Activated naive CD4-positive, alpha-beta T cell treated with anti-CD3 and anti-CD28 coated beads, Interleukin-2, amount 10 ng/mL, durations not matched to agents 7 days and 5 days (primary cell): Measurements from ENCODE around the gene GPT2.
"Not testable (repeated sequence)": the region's sequence is repeated elsewhere in the genome, so short reads cannot be mapped to it uniquely, and the experiment has no call there.

Experiments
- CTCF ChIA-PET: fragments of 350-600 bp; sonication (Branson Sonifier 250); formaldehyde crosslinking; loops from one replicate; lab custom pipeline; 2021; ENCODE audit warnings: antibody characterized with exemption; lab: Charles Lee
- DNase-seq: peaks from one replicate; pipeline ENCODE4 v3.0.0-alpha.2; 2020
- H3K27ac Mint-ChIP-seq: one replicate; pipeline ENCODE4 v1.8.0; 2021; ENCODE audit warnings: mild to moderate bottlenecking, moderate library complexity, mixed read lengths
- H3K27me3 Mint-ChIP-seq: one replicate; pipeline ENCODE4 v1.8.0; 2021; ENCODE audit warnings: mild to moderate bottlenecking, mixed read lengths
- H3K36me3 Mint-ChIP-seq: one replicate; pipeline ENCODE4 v1.8.0; 2021; ENCODE audit warnings: mixed read lengths
- H3K4me1 Mint-ChIP-seq: one replicate; pipeline ENCODE4 v1.8.0; 2021; ENCODE audit warnings: mixed read lengths
- H3K4me3 Mint-ChIP-seq: one replicate; pipeline ENCODE4 v1.8.0; 2021; ENCODE audit warnings: mild to moderate bottlenecking, moderate library complexity, mixed read lengths
- H3K9me3 Mint-ChIP-seq: one replicate; pipeline ENCODE4 v1.8.0; 2021; ENCODE audit warnings: mixed read lengths

Gene GPT2

DNA sequence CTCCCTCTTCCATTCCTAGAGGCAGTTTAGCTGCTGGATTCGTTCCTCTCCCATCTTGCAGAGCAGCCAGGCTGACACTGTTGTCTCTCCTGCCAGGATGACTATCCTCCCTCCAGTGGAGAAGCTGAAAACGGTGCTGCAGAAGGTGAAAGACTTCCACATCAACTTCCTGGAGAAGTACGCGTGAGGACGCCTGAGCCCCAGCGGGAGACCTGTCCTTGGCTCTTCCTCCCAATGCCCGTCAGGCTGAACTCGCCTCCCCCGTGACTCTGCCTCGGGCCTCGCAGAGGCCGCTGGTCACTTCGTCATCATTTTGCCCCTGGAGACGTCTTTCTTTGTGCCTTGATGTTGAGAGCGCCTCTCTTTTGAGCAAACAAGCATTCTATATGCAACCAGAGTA is 44.6 kb downstream of the GPT2 start:
- H3K4me1 Mint-ChIP-seq, result no peaks in the 10 kb centered on the region
- H3K27ac Mint-ChIP-seq, result no peak overlapping the region
- CTCF ChIA-PET, result interaction anchor here (0.6 to 2.0 kb wide), 7 partner anchors 12 to 255 kb away, joined by 3 to 8 read pairs (median 4); no protein-coding TSS in a partner anchor
- DNase-seq, result no peak
- no peaks in the 10 kb centered on the region for H3K9me3 Mint-ChIP-seq
- no peaks in the 10 kb centered on the region for H3K27me3 Mint-ChIP-seq
- no peak overlapping the region for H3K4me3 Mint-ChIP-seq
- peaks cover 1% of the 10 kb centered on the region for H3K36me3 Mint-ChIP-seq

DNA sequence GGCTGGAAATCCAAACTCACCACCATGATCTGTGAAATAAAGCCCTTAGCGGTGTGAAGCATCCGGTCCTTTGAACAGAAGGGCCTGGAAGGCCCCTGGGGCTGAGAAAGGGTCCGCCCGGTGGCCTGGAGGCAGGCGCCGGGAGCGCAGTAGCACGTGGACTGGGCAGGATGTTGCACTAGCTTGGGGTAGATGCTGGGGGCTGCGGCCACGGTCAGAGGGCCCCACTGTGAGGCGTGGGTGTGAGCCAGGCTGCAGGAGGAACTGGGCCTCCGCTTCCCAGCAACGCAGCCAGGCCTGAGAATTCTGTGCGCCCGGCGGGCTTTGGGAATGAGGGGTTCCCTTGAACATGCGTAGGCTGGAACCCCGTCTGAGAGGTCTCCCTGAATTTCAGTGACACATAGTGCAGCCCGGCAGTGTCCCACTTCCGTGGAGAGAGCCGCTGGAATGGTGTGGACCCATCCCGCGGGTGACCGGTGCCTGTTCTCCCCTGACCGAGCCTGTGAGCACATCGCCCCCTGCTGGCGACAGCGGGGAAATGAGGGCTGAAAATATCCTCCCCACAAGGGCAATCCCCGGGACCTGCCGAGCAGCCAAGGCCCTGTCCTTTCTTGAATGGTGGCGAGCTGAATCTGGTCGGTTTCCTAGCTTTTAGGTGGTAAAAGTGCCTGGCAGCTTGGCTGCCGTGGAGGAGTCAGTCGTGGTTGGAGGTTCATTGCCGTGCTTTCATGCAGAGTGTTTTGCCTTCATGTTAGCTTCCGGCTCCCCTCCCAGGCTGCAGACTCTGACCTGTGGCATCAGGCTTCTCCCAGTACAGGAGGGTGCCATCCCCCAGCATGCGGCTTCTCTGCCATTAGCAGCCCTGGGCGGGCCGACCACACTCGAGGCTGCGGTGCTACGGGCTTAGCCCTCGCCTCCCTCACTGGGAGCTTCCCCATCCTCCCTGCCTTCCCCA is 45.5 kb downstream of the GPT2 start:
- H3K27ac Mint-ChIP-seq, result no peak overlapping the region
- no peaks in the 10 kb centered on the region for H3K27me3 Mint-ChIP-seq
- H3K36me3 Mint-ChIP-seq, result peaks cover 1% of the 10 kb centered on the region
- CTCF ChIA-PET, result interaction anchor here (0.5 to 3.6 kb wide), 22 partner anchors 9 to 1196 kb away, joined by 3 to 26 read pairs (median 3); no protein-coding TSS in a partner anchor
- no peaks in the 10 kb centered on the region for H3K4me1 Mint-ChIP-seq
- no peak overlapping the region for H3K4me3 Mint-ChIP-seq
- peak; percentile 76 for DNase-seq
- H3K9me3 Mint-ChIP-seq, result no peaks in the 10 kb centered on the region

DNA sequence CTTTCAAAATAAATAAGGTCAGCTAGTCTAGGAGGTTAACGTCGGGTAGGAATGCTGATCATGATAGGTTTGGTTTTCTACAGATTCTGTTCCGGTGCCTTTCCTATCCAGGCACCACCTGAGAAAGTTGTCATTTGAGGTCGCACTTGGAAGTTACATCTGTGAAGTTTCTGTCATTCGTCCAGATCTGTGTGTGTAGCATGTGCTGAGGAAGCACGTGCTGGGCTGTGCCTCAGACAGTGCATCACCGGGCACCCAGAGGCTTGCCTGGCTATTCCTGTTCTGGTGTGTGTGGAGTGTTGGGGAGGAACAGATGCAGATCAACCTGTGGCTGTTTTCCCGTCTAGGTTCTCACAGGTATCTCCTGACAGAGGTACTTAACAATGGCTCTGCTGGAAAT is 46.7 kb downstream of the GPT2 start:
- no peak overlapping the region for H3K27ac Mint-ChIP-seq
- peaks cover 1% of the 10 kb centered on the region for H3K36me3 Mint-ChIP-seq
- CTCF ChIA-PET, result interaction anchor here (0.8 to 3.6 kb wide), 9 partner anchors 8 to 257 kb away, joined by 3 to 26 read pairs (median 5); no protein-coding TSS in a partner anchor
- no peaks in the 10 kb centered on the region for H3K4me1 Mint-ChIP-seq
- H3K4me3 Mint-ChIP-seq, result no peak overlapping the region
- H3K27me3 Mint-ChIP-seq, result no peaks in the 10 kb centered on the region
- no peak for DNase-seq
- H3K9me3 Mint-ChIP-seq, result no peaks in the 10 kb centered on the region

DNA sequence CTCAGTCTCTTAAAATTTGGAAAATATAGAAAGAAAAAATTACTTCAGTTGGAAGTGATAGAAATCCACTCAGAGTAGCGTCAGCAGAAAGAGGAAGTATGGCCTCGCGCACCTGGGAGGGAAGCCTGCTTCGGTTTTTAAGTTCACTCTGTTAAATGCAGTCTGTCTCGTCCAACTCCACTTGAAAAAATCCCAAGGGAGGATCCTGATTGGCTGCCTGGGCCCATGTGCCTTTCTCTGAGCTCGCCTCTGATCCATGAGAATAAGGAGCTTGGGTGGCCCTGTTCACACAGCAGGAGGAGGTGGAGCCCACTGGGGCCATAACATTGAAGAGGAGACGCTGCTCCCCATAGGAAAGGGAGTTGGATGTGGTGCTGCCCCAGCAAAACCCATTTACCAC is 48.6 kb downstream of the GPT2 start:
- H3K4me1 Mint-ChIP-seq, result no peaks in the 10 kb centered on the region
- peaks cover 1% of the 10 kb centered on the region for H3K36me3 Mint-ChIP-seq
- no peak for DNase-seq
- no peaks in the 10 kb centered on the region for H3K27me3 Mint-ChIP-seq
- H3K4me3 Mint-ChIP-seq, result no peak overlapping the region
- H3K9me3 Mint-ChIP-seq, result no peaks in the 10 kb centered on the region
- H3K27ac Mint-ChIP-seq, result no peak overlapping the region
- CTCF ChIA-PET, result interaction anchor here (1.5 to 3.6 kb wide), 2 partner anchors 79 to 87 kb away, joined by 3 to 26 read pairs; no protein-coding TSS in a partner anchor

DNA sequence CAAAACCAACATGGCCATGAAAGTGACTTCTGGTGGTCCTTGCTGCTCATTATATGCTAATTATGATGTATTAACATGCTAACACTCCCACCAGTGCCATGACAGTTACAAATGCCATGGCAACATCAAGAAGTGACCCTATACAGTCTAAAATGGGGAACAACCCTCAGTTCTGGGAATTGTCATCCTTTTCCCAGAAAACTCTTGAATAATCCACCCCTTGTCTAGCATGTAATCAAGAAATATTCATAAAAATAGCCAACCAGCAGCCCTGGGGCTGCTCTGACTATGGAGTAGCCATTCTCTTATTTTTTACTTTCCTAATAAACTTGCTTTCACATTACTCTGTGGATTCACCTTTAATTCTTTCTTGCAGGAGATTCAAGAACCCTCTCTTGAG is 53.4 kb downstream of the GPT2 start:
- H3K4me3 Mint-ChIP-seq, result no peak overlapping the region
- CTCF ChIA-PET, result interaction anchor here (1.7 kb wide), 1 partner anchor 8 kb away, joined by 6 read pairs; no protein-coding TSS in a partner anchor
- H3K27ac Mint-ChIP-seq, result no peak overlapping the region
- no peaks in the 10 kb centered on the region for H3K9me3 Mint-ChIP-seq
- H3K27me3 Mint-ChIP-seq, result no peaks in the 10 kb centered on the region
- H3K36me3 Mint-ChIP-seq, result peaks cover 1% of the 10 kb centered on the region
- no peak for DNase-seq
- H3K4me1 Mint-ChIP-seq, result peaks cover 7% of the 10 kb centered on the region

DNA sequence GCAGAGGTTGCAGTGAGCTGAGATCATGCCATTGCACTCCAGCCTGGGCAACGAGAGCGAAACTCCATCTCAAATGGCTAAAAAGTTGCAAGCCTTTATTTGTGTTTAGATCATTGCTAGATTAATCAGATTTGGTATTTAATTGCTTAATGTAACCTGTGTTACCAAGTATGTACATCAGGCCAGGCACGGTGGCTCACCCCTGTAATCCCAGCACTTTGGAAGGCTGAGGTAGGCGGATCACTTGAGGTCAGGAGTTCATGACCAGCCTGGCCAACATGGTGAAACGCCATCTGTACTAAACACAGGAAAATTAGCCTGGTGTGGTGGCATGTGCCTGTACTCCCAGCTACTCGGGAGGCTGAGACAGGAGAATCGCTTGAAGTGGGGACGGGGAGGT is 60.6 kb downstream of the GPT2 start:
- not testable (repeated sequence) for H3K4me3 Mint-ChIP-seq, DNase-seq, H3K9me3 Mint-ChIP-seq, H3K27me3 Mint-ChIP-seq, H3K27ac Mint-ChIP-seq, H3K36me3 Mint-ChIP-seq
- H3K4me1 Mint-ChIP-seq, result peaks cover 26% of the 10 kb centered on the region
- CTCF ChIA-PET, result interaction anchor here (0.9 kb wide), 1 partner anchor 15 kb away, joined by 3 read pairs; no protein-coding TSS in a partner anchor

DNA sequence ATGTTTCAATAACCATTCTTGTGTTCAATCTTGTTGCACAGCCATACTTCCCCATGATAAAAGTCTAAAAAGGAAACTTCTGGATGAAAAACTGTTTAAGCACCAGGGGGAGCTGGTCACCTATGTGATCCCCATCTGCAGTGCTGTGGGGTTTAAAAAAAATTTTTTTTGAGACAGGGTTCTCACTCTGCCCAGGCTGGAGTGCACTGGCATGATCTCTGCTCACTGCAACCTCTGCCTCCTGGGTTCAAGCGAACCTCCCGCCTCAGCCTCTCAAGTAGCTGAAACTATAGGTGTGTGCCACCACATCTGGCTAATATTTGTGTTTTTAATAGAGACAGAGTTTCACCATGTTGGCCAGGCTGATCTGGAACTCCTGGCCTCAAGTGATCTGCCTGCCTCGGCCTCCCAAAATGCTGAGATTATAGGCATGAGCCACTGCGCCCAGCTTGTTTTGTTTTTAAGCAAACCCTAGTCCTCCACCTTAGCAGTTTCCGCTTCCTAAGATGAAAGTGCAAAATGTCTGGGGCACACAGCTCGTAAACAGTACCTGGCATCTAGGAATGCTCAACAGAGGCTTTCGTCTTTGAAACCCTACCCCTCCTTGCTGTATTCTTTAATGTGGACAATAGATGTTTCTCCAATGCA is 63.9 kb downstream of the GPT2 start:
- H3K4me1 Mint-ChIP-seq, result peaks cover 14% of the 10 kb centered on the region
- DNase-seq, result peak; percentile 56
- peak overlapping the region; percentile 24 for H3K27ac Mint-ChIP-seq
- no peaks in the 10 kb centered on the region for H3K9me3 Mint-ChIP-seq
- H3K4me3 Mint-ChIP-seq, result no peak overlapping the region
- no peaks in the 10 kb centered on the region for H3K27me3 Mint-ChIP-seq
- H3K36me3 Mint-ChIP-seq, result no peaks in the 10 kb centered on the region
- CTCF ChIA-PET, result interaction anchor here (0.9 to 1.4 kb wide), 11 partner anchors 11 to 1219 kb away, joined by 3 to 4 read pairs (median 3); partner anchors contain the start of gene NETO2

DNA sequence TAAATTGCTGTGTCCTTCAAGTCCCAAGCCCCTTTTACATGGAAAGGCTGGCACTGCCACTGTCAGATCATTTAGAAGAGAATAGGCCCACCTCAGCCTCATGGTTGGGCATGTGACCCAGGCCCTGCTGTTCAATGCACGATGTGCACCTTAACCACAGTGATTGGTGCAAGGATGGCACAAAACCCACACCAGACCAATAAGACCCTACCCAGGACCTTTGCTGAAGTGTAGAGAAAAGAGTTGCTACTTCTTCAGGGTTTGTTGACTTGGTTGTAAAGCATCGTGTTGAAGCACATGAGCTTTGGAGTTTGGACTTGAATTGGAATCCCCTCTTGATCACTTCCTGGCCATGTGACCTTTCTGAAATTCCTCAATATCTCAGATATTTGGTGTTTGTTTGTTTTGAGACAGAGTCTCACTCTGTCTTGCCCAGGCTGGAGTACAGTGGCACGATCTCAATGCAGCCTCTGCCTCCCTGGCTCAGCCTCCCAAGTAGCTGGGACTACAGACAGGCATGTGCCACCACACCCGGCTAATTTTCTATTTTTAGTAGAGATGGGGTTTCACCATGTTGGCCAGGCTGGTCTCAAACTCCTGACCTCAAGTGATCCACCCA is 64.5 kb downstream of the GPT2 start:
- Mint-ChIP-seq H3K27ac (no peak overlapping the region), H3K36me3 (no peaks in the 10 kb centered on the region), H3K4me1 (peaks cover 8% of the 10 kb centered on the region), H3K4me3 (no peak overlapping the region), H3K27me3 (no peaks in the 10 kb centered on the region), H3K9me3 (no peaks in the 10 kb centered on the region)
- CTCF ChIA-PET, result interaction anchor here (0.6 to 1.4 kb wide), 10 partner anchors 10 to 1218 kb away, joined by 3 to 4 read pairs (median 3); partner anchors contain the start of gene NETO2
- no peak for DNase-seq

DNA sequence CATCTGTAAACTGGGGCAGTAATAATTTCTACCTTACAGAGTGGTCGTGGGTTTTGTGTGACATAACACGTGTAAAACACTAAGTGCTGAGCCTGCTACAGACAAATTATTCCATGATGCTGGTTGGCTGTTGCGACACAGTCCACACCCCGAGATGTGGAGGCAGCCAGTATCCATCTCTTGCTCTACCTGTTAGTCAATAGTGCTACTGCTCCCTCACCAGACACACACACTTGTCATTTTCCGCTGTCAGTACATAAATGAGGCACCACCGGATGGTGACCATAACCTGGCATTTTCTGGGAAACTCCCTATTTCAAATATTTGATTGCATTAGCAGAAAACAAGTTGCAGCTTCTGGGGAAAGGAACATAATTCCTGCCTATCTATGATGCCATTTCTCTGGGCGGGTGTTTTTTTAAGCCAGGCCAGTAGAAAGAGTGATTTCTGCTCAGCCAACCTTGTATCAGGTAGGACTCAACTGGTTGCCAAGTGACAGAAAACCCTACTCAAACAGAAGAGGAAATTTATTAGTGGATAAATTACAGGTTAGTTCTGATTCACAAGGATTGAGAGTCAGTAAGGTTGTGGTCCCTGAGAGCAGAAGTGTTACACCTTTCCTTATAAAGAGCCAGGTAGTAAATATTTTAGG is 65.2 kb downstream of the GPT2 start:
- CTCF ChIA-PET, result interaction anchor here (0.6 to 1.2 kb wide), 5 partner anchors 9 to 1216 kb away, joined by 3 to 4 read pairs (median 3); partner anchors contain the start of gene NETO2
- Mint-ChIP-seq H3K4me3 (no peak overlapping the region), H3K4me1 (peaks cover 3% of the 10 kb centered on the region), H3K9me3 (no peaks in the 10 kb centered on the region), H3K36me3 (peaks cover 3% of the 10 kb centered on the region), H3K27me3 (no peaks in the 10 kb centered on the region), H3K27ac (no peak overlapping the region)
- DNase-seq, result no peak

DNA sequence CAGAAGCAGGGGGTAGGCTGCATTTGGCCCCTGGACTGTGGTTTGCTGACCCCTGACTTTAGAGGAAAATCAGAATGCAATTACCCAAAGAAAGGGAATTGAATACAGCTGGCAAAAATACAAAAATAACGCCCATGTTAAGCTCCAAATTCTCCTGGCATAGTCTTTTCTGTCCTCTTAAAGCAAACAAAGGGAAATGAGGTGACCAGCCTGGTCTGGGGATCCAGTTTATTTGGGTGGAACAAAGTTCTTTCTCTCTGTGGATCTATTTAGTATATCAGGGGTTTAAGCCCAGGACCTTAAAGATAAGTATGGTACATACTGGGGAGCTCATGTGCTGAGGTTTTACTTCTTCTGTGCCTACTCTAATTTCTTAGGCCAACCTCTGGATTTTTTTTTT is 65.8 kb downstream of the GPT2 start:
- Mint-ChIP-seq H3K4me1 (peaks cover 3% of the 10 kb centered on the region), H3K4me3 (no peak overlapping the region), H3K27me3 (no peaks in the 10 kb centered on the region), H3K9me3 (no peaks in the 10 kb centered on the region), H3K27ac (no peak overlapping the region), H3K36me3 (peaks cover 8% of the 10 kb centered on the region)
- no peak for DNase-seq
- CTCF ChIA-PET, result interaction anchor here (1.2 to 1.7 kb wide), 2 partner anchors 13 to 194 kb away, joined by 3 to 5 read pairs; partner anchors contain the start of gene NETO2

DNA sequence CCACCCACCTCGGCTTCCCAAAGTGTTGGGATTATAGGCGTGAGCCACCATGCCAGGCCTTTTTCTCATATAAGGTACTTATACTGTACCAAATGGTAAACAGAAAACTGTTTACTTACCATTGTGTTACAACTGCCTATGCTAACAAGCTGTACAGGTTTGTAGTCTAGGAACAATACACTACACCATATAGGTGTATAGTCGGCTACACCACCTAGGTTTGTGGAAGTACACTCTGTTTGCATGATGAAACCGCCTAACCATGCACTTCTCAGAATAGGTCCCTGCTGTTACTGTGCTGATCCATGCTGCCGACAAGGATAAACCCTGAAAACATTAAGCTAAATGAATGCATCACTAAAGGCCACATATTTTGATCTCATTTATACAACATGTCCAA is 70.4 kb downstream of the GPT2 start:
- Mint-ChIP-seq H3K27ac (no peak overlapping the region), H3K9me3 (no peaks in the 10 kb centered on the region), H3K4me1 (no peaks in the 10 kb centered on the region), H3K36me3 (peaks cover 31% of the 10 kb centered on the region), H3K4me3 (no peak overlapping the region), H3K27me3 (no peaks in the 10 kb centered on the region)
- no peak for DNase-seq
- CTCF ChIA-PET, result no interaction called here

DNA sequence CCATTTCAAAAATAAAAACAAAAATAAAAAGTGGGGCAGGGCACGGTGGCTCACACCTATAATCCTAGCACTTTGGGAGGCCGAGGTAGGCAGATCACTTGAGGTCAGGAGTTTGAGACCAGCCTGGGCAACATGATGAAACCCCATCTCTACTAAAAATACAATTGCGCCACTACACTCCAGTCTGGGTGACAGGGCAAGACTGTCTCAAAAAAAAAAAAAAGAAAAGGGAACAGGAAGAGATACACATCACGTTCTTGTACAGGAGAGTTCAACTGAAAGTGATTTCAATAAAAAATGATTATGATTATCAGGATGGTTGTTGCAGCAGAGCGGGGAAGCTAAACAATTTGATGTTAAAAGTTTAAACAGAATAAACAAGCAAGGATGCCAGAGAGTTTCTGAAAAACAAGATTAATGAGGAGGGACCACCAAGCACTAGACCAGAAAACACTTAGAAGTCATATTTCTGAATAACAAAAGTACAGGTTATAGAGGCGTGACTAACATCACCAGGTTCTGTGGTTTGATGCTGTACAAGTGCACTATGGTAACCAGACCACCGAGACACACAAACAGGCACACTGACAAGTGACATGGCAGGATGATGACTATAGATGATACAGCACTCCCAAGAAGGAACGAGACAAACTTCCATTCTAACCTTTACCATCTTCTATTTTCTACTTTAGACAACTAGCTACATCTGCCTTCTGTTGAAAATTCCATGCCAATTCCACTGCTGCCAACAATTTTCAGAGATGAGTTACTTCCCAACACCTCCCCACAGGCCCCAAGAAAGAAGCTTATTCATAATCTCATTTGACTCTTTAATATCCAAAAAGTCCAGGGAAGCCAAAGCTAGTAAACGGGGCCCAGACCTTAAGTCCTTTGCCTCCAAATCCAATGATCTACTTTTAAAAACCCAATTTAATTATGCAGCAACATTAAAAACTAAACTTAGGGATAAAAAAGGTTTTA is 77.5 kb downstream of the GPT2 start:
- DNase-seq, result peak; percentile 25
- Mint-ChIP-seq H3K4me1 (peaks cover 18% of the 10 kb centered on the region), H3K4me3 (no peak overlapping the region), H3K36me3 (peaks cover 62% of the 10 kb centered on the region), H3K27me3 (no peaks in the 10 kb centered on the region), H3K27ac (peak overlapping the region; percentile 79), H3K9me3 (no peaks in the 10 kb centered on the region)
- CTCF ChIA-PET, result interaction anchor here (1.8 kb wide), 1 partner anchor 11 kb away, joined by 5 read pairs; no protein-coding TSS in a partner anchor
